Type B pancreatic cell (in vitro differentiated cells): Measurements from ENCODE around the gene FHDC1. TPM values are rescaled to one million over a fixed set of nuclear protein-coding genes. Genes with fewer than 3 reads are reported as not detected.

Experiments used
- DNase-seq: peaks from one replicate; pipeline ENCODE4 v3.0.0; 2021; ENCODE audit warnings: mixed read lengths; ENCODE audit not compliant: unreplicated experiment; ENCODE audit errors: extremely low spot score
- H3K27ac Mint-ChIP-seq: 2 replicates; pipeline ENCODE4 v1.8.0; 2021; ENCODE audit warnings: mild to moderate bottlenecking, mixed read lengths
- H3K27me3 Mint-ChIP-seq: 2 replicates; pipeline ENCODE4 v1.8.0; 2021; ENCODE audit warnings: mixed read lengths
- H3K36me3 Mint-ChIP-seq: 2 replicates; pipeline ENCODE4 v1.8.0; 2021; ENCODE audit warnings: mixed read lengths
- H3K4me1 Mint-ChIP-seq: one replicate; pipeline ENCODE4 v1.8.0; 2021; ENCODE audit warnings: mixed read lengths; ENCODE audit not compliant: unreplicated experiment
- H3K4me3 Mint-ChIP-seq: 2 replicates; pipeline ENCODE4 v1.8.0; 2021; ENCODE audit warnings: mild to moderate bottlenecking, mixed read lengths
- H3K9me3 Mint-ChIP-seq: 2 replicates; pipeline ENCODE4 v1.8.0; 2021; ENCODE audit warnings: mixed read lengths
- total RNA-seq: library from RNA; stranded (reverse); gene quantifications from 2 replicates; pipeline ENCODE4 v1.2.1, GENCODE V29; 2021; ENCODE audit warnings: low replicate concordance
- TF ChIP-seq, protein P1 (sequence below): fragments of 200-600 bp; sonication (generic); conservative IDR thresholded peaks from 2 replicates; pipeline ENCODE4 v1.5.0; 2021; ENCODE audit warnings: antibody characterized with exemption, mild to moderate bottlenecking

Gene FHDC1
- total RNA-seq, 1 donor from 2014 or later = 23.1 TPM

GRCh38 chr4:152954741-152955140 is 18.6 kb downstream of the FHDC1 start:
- no peak overlapping the region for H3K27ac Mint-ChIP-seq
- H3K36me3 Mint-ChIP-seq = peaks cover 22% of the 10 kb centered on the region
- no peaks in the 10 kb centered on the region for H3K9me3 Mint-ChIP-seq
- no peak for DNase-seq
- H3K4me1 Mint-ChIP-seq = peaks cover 49% of the 10 kb centered on the region
- no peaks in the 10 kb centered on the region for H3K27me3 Mint-ChIP-seq
- no peak overlapping the region for H3K4me3 Mint-ChIP-seq
- TF ChIP-seq, protein P1, sequence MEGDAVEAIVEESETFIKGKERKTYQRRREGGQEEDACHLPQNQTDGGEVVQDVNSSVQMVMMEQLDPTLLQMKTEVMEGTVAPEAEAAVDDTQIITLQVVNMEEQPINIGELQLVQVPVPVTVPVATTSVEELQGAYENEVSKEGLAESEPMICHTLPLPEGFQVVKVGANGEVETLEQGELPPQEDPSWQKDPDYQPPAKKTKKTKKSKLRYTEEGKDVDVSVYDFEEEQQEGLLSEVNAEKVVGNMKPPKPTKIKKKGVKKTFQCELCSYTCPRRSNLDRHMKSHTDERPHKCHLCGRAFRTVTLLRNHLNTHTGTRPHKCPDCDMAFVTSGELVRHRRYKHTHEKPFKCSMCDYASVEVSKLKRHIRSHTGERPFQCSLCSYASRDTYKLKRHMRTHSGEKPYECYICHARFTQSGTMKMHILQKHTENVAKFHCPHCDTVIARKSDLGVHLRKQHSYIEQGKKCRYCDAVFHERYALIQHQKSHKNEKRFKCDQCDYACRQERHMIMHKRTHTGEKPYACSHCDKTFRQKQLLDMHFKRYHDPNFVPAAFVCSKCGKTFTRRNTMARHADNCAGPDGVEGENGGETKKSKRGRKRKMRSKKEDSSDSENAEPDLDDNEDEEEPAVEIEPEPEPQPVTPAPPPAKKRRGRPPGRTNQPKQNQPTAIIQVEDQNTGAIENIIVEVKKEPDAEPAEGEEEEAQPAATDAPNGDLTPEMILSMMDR = no peak

GRCh38 chr4:152956147-152956546 is 20.0 kb downstream of the FHDC1 start:
- peaks cover 20% of the 10 kb centered on the region for H3K36me3 Mint-ChIP-seq

DNA sequence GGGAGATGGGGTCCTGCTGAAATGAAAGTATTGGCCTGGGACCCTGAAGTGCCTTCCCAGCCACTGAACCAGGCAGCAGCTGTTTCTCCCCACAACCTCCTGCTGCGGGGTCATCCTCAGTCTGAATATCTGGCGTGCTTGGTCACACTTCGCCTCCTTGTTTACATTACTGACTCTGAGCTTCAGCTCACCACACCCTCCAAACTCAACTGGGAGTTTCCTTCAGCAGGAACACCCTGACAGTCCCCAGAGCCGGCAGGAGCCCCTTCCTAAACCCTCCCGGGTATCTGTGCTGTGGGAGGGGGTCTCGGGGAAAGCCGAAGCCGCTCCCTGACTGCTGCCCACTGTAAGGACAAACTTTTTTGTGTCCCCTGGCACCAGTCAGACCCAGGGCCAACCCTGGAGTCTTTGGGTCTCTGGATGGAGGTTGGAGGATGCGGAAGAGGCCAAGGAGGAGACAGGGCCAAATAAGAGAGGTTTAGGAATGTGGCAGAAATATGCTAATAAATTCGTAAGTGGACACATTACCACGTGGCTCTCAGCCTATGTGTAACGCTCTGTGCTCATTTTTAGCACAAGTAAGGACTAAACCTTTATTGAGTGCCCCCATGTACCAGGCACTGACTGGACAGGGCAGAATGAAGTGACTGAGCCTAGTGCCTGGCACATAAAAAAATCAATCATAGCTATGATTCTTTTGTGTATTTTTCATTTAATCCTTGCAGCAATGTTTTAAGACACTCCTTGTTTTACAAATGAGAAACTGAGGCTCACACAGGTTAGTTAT is 20.7 kb downstream of the FHDC1 start:
- Mint-ChIP-seq H3K27ac (peak overlapping the region; percentile 58), H3K4me1 (peaks cover 32% of the 10 kb centered on the region), H3K27me3 (no peaks in the 10 kb centered on the region), H3K9me3 (no peaks in the 10 kb centered on the region), H3K4me3 (no peak overlapping the region), H3K36me3 (peaks cover 20% of the 10 kb centered on the region)
- no peak for DNase-seq
- TF ChIP-seq, protein P1 = no peak

More at GRCh38 chr4:152956147-152956546, 20.0 kb downstream of the FHDC1 start:
- Mint-ChIP-seq H3K4me1 (peaks cover 39% of the 10 kb centered on the region), H3K4me3 (no peak overlapping the region), H3K27me3 (no peaks in the 10 kb centered on the region), H3K27ac (peak overlapping the region; percentile 15), H3K9me3 (no peaks in the 10 kb centered on the region)
- DNase-seq = no peak
- TF ChIP-seq, protein P1 = no peak

- no peak for DNase-seq
- peak overlapping the region; percentile 58 for H3K27ac Mint-ChIP-seq
Observed at GRCh38 chr4:152957437-152958171, 21.5 kb downstream of the FHDC1 start.

DNA sequence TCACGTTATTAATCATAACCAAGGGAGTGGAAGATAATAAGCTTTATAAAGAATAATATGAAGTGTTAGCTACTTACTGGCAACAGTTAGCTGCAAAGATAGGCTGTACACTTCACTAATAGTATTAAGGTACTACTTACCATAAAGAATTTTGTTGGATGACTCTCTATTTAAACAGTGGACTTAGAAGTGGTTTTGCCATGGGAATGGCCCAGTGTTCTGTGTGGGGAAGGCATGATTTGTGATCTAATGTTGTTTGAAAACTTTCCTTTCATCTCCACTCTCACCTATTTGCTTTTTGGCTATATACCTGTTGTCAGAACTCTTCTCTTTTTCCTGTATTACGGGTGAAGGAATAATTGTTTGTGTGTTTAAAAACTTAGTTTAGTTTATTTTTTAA is 23.0 kb downstream of the FHDC1 start:
- H3K4me1 Mint-ChIP-seq = peaks cover 28% of the 10 kb centered on the region

More at GRCh38 chr4:152957437-152958171, 21.5 kb downstream of the FHDC1 start:
- Mint-ChIP-seq H3K9me3 (no peaks in the 10 kb centered on the region), H3K36me3 (peaks cover 20% of the 10 kb centered on the region), H3K27me3 (no peaks in the 10 kb centered on the region), H3K4me1 (peaks cover 28% of the 10 kb centered on the region), H3K4me3 (peak overlapping the region; percentile 4)
- TF ChIP-seq, protein P1 = peak; percentile 35

More for the DNA sequence above, 23.0 kb downstream of the FHDC1 start:
- no peak overlapping the region for H3K4me3 Mint-ChIP-seq
- TF ChIP-seq, protein P1 = no peak
- no peaks in the 10 kb centered on the region for H3K27me3 Mint-ChIP-seq
- H3K27ac Mint-ChIP-seq = no peak overlapping the region
- DNase-seq = no peak
- peaks cover 11% of the 10 kb centered on the region for H3K36me3 Mint-ChIP-seq
- H3K9me3 Mint-ChIP-seq = no peaks in the 10 kb centered on the region
